ENCODE results near the gene MSRB3.

- no peak for TF ChIP-seq CTCF (IDR thresholded peaks at IDR 0.05; ENCODE audit: extremely low read depth in 1 of 2, insufficient read depth in 1 of 2, low read depth in 1 of 2, low read length in 2 of 2)
- TF ChIP-seq MAX (IDR thresholded peaks at IDR 0.05; ENCODE audit: insufficient read depth, insufficient read length) = no peak
- no peak for TF ChIP-seq POLR2A (IDR thresholded peaks at IDR 0.05; ENCODE audit: low read depth, low read length)
These were observed 184.0 kb downstream of the MSRB3 start for GRCh38 chr12:65462484-65462883.
